Non-pigmented ciliary epithelial cell (primary cell): ENCODE data around the gene JAZF1.

Source experiments
- DNase-seq: peaks from one replicate; pipeline ENCODE4 v3.0.0-alpha.2; 2010; ENCODE audit warnings: low read depth

The JAZF1 gene

DNA sequence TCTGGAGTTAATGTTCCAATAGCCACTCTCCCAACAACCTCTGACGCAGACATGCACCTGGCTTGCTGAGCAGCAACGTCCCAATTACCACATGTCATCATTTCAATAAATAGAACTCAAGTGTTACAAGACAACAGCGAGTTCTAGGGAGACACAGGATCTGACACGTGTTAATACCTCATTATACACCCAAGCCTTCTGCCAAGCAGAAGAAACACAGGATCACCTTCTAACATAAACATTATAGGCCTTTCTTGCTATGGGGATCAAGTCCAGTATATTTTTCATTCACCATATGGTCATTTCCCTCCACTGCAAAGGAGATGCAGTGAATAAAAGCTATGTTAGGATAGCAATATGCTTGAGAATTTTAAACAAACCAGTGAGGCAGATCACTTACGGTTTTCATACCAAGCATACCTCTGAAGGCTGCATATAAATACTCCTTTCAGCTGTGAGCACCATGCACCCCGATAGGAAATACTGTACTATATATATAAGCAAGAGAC lies 74.2 kb downstream of the JAZF1 start:
- peak; percentile 30 for DNase-seq

DNA sequence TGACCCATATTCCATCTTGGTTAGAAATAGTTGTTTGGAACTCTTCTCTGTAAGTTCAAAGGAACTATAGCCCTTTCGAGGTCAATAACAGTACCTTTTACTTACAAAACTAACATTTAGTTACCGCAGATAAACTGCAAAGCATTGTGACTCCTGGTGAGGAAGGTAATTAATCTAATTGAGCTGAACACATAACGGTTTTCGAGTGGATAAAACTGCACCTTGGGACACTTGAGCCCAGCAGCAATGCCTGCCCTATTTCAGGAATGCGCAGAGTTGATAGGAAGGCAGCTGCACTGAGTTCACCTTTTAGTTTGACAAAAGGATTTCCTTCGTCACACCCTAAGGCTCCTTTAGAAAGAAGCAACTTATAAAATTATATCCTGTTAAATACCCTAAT lies 75.4 kb downstream of the JAZF1 start:
- no peak for DNase-seq

DNA sequence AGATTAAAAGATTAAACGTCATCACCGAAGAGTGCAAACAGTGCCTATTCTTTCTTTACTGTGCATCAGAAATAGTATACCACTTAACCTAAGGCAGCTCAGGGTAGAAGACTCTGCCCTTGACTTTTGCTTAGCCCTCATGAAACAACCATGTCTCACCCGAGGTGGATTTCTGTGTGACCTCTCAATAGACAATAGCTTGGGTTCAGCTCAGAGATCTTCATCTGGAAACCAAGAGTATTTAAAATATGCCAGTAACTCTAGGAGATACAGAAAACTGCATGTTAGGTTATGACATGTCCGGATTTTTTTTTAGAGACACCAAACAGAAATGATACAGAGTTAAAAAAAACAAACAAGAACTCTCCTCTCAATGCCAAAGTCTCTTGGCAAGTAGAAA lies 75.8 kb downstream of the JAZF1 start:
- DNase-seq, result no peak

DNA sequence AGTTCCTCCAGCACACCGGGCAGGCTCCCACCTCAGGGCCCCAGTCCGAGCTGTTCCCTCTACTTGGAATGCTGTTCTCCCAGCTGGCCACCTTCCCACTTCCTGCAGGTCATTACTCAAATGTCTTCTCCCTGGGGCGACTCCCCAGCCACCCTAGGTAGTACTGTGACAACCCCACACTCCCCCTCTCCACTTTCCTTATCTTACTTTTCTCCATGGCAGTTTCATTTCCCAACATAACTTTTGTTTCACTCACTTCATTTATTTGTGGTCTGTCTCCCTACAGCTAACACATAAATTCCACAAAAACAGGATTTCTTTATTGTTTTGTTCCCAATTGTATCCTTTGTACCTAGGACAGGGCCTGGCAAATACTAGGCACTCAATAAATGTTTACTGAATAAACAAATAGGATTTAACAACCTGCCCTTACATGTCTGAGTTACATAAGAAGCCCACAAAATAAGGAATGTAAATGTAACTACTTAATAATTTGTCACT lies 76.5 kb downstream of the JAZF1 start:
- no peak for DNase-seq

DNA sequence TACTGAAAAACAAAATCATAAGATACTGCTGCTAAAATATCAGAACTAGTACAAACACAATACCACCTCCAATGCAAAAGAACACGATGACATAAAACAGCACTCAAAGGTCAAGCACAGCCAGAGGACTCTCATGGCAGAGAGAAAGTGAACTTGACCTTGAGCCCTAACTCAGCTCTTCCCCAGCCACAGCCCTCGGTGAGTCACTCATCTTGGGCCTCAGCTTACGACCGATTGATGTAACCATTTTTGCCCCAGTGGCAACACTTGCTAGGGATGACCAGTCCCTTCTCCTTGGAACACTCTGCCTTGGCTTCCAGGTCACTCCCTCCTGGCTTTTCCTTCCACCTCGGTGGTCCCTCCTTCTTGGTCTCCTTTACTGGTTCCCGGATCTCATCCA lies 77.8 kb downstream of the JAZF1 start:
- no peak for DNase-seq

DNA sequence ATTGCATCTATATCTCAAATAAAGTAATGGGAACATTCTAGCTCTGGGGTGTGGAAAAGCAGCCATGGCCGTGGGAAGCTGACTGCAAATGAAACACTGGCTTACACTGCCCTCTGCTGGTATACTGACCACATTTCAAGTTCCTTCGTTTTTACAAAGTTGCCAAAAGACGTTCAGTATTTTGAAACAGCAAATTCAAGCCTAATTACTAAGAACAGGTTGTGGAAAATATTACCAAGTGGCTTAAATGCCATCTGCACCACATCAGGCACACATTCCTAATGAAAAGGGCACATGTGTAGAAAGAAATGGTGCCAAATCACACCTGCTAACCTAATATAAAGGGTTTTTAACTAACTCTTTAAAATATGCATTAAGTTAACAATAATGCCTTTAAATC lies 83.9 kb downstream of the JAZF1 start:
- no peak for DNase-seq

DNA sequence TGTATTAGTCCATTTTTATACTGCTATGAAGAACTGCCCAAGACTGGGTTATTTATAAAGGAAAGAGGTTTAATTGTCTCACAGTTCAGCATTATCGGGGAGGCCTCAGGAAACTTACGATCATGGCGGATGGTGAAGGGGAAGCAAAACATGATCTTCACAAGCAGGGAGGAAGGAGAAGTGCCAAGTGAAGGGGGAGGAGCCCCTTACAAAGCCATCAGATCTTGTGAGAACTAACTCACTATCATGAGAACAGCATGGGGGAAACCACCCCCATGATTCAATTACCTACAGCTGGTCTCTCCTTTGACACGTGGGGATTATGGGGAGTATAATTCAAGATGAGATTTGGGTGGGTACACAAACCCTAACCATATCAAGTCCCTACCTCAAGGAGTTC lies 85.4 kb downstream of the JAZF1 start:
- DNase-seq, result no peak

DNA sequence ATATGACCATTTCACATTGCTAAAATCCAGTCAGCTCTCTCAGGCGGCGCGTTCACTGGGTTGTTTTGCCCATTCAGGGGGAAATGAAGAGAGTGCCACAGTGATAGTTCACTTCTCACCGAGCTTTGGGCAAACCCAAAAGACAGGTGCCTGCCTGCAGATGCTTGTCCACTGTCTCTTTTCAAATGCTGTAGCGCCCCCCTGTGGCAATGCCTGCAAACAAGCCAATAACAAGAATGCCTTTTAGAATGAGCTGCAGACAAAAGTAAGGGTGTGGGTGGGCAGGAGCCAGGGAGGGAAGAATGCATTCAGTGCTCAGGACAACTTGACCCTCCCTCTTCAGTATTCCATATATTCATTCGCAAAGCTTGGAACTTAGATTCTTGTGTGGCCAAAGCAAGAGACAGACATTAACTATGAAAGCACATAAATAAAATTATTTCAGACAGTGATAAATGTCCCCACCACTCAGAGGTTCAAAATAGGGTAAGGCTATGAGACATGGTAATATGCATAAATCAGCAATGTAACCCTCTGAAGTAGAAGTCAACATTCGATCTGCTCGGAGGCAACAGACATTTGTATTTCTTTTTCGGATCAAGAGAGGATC lies 86.9 kb downstream of the JAZF1 start:
- peak; percentile 31 for DNase-seq

DNA sequence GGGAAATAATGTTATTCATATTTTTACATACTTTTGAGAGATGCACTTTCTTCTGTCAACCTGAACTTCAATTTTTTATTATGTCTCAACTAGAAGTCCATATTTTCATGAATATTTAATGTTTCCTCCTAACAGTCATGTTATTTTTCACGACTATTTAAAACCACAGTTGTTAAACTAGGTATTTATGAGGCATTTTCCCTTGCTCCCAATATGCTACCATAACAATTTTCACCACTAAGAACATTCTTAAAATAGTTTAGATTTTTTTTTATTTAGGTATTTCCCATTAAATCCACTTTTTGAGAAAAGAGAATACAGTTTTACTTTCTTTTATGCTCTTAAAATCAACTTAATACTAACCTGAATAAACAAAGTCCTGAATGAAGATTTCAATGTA lies 89.4 kb downstream of the JAZF1 start:
- no peak for DNase-seq

DNA sequence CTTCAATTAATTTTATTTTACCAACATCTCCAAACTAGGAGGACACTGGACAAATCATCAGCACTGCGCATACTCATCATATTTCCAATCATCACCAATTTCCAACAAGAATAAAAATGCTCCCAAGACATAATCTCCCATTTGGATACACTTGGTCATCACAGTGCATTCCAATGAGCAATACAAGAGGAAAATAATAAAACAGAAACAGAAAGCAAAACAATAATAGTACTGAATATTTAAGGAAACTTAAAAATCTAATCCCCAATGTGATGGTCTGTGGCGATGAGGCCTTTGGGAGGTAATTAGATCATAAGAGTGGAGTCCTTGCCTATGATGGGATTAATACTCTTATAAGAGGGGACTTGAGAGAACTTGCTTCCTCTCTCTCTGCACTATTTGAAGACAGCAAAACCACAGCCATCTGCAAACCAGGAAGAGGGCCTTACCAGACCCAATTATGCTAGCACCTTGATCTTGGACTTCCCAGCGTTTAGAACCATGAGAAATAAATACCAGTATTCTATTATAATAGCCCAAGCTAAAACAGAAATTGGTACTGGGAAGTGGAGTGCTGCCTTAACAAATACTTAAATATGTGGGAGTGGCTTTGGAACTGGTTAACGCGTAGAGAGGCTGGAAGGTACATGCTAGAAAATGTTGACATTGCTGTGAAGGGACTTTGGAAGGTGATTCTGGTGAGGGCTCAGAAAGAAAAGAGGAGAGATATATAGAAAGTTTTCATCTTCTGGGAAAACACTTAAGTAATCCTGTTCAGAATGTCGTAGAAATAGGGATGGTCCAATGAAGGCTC lies 91.5 kb downstream of the JAZF1 start:
- no peak for DNase-seq

DNA sequence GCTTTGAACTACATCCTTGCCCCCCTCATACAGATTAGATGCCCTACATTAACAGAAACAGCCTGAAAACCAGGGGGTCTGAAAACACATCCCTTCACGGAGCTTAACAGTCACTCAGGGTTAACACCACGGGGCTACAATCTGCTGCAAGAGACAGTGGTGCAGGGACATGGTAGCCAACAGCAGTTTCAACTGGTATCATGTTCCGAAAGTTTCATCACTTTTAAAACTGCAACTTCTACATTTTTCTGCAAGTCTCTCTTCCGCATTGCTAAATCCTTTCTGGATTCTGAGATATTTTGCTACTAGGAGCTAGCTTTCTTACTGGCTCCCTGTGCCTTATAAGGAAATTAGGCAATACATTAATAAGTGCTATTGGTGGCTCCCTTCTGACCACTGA lies 92.6 kb downstream of the JAZF1 start:
- DNase-seq, result no peak

DNA sequence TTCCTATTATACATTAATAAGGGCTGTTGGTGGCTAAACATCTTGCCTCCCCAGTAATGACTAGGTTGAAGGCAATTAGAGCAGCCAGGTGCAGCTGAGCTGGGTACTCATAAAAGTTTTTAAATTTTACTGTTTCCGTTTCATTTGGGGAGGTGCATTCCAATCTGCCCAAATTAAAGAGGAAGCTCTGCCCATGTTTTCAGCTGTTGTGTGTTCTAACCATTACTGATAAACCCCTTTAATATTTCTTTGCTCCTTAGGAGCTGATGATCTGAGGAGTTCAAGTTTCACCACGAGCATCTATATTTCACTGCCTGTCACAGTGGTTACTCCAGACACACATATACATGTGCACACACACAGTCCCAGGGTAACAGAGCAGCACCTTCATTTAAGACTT lies 94.4 kb downstream of the JAZF1 start:
- no peak for DNase-seq

DNA sequence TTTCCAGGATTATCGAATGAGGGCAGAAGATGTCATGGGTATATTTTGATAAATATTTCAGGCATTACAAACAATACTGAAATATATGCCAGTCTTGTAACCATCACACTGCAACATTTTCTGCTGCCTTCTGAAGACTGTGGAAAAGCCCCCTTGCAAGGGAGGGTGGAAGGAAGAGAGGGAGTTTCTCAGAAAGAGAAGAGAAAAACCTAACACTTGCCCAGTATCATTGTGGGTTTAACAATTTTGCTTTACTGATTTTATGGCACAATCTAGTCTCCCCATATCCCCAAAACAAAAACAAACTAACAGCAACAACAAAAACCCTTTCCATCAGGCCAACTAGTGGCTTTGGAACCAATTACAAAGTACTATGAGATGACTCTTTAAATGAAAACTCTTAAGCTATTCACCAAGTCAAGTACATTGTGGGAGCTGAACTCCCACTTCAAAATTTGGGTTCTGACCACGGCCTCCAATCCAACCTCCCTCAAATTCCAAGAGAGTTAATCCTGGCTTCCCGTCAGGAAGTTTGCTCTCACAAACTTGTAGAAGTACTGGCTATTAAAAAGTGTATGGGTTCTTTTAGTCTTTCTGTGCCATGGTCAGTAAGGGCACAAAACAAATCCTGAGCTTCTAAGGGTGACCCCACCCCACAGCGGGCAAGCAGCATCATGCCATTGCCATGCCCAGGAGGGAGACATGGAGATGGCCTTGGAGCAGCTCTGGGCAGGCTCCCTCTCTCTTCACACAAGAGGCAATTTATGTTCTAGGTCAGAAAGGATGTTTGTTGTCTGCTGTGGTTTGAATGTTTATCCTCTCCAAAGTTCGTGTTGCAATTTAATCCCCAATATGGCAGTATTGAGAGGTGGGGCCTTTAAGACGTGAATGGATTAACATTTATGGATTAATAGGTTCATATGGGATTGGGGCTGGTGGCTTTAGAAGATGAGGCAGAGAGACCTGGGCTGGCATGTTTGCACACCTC lies 96.3 kb downstream of the JAZF1 start:
- DNase-seq, result no peak

DNA sequence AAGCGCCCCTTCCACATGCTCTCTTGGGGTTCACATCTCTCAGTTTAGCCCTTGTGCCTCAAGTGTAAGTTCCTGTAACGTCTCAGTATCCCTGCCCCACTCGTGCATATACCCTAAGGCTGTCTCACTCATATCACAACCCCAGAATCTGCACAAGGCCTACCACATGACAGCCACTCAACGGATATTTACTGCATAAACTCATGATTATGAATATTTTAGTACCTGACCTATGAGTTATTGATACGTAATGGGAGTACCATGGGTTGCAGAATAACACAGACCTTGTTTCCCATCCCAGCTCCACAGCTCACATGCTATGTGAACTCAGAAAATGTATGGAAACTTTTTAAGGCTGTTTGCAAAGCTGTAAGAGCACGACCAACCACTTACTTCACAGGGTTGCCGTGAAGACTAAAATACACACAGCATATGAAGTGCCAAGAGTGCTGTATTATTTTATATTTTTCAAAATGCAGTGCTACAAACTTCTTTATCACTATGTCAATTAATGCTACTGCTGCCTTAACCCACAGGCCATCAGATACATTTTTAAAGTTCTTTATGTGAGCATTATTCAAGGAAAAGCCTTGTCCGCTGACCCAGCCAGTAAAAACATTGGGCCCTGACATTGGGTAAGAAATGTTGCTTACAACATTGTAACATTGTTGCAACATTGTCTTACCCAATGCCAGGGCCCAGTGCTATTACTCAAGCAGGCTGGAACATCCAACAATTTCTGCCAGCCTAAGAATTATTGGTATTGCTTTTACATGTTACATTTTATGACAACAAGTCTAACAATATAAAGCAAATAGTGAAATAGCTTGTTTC lies 97.2 kb downstream of the JAZF1 start:
- DNase-seq, result no peak

DNA sequence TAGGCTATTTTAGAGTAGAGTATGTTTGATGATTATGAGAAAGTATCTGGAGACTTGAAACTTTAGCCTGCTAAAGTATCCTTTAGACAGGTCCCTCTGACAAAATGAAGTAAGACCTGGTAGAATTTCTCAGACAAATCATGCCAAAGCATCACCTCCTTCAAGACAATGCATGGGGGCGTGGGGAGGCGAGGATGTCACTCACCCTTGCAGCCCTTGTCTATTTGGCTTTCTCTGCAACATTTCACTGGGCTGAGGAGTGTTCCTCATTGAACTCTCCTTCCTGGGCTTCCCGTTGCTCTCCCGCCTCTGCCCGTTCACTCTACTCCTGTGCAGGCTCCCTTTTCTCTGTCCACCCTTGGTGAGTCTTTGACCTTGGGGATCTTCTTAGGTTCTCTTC lies 98.5 kb downstream of the JAZF1 start:
- DNase-seq, result no peak

DNA sequence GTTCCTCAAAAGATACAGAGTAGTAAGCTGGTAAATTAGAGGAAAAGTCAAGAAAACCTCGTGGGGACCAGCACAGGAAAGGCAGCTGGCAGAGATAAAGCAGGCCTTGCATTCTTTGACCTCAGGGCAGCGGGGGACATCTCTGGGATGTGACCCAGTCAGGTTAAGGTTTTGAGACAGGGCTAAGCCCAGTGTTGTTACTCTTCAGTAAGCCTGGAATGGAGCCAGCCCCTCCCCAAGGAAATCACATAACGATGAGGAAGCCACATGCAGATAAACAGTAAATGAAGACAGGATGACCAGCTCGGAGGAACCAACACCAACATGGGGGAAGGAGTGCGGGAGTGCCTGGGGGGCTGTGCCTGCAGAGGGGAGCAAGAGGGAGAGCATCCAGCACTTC lies 99.6 kb downstream of the JAZF1 start:
- DNase-seq, result no peak

DNA sequence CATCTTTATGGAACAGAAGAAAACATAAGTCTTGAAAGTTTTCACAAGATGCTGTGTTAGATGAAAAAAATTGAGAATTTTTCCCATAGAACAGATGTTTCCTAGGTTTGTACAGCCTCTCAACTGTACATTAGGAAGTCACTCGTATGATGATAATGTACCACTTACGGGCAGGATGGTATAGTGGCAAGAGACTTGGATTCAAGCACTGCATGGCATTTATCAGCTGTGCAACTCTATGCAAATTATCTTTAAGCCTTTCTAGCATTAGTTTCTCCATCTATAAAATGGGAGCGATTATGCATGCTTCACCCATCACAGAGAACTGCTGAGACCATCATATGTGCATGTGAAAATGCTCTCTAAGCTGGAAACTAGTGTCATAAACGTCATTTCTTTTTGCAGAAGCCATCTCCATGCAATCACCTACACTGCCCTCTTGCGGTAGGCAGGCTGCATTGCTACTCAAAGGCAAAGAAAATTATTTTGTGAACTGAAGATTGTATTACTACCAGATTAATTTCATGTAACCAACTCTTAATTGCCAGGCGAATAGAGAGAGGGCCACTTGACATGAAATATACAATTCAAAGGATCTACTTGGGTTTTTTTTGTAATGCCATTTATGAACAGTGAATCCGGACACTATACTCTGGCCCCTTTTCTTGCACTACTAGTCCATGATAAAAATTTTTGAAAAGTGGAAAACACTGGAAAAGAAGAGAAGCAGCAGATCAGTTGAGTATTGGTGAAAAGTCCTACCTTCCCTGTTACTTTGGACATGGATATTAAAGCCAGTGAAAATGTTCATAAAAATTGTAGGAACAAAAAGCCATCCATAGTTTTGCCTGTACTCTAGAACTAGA lies 102.3 kb downstream of the JAZF1 start:
- DNase-seq, result no peak

DNA sequence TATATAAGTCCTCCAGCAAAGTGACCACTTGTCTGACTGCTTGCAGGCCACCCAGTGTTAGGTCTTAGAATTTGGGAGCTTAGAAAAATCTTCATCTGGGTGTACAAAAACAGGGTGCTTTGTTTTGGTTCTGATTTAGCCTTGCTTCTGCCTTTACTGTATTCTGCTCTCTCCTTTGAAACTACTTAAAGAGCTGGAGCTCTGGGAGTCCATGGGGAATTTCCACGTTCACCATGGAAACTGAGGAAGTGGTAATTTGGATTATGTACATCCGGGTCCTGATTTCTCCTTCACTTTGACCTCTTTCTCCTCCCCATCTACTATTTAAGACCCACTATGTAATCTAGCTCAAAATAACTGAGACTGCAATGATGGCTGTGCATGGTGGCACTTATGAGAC lies 103.0 kb downstream of the JAZF1 start:
- DNase-seq, result no peak

DNA sequence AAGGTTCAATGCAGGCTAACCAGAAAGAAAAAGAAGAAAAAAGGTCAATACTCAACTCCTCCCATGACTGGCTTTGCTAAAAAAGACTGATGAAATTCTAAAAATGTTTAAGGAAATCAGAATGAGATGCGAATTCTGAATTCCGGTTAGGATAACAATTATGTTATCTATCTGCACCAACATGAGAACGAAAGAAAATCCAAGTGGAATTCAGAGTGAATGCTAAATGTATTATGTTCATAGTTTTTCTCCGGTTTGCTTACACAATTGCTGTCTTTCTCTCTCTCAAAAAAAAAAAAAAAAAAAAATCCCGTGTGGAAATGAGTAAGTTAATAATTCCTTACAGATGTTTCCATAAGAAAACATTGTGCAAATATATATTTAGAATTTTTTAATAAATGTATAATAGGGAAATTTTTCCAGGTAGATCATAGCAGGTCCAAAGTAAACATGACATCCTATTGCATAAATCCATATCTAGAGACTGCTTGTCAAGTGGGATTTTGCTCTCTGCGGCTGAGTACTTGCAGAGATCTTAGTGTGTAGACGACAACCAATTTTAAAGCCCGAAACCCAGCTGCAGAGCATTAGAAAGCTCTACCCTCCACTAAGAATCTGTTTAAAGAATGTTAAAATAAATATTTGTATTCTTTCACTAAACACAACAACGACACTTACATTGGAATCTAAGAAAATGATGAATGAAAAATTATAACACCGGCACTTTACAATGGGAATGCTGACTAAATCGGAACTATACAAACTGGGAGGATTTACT lies 104.0 kb downstream of the JAZF1 start:
- no peak for DNase-seq
